ENCODE results near the gene GCK. TPM values are rescaled to one million over a fixed set of nuclear protein-coding genes. Genes with fewer than 3 reads are reported as not detected.

The GCK gene
- total RNA-seq, 1 experiment from 2014 or later: not detected

GRCh38 chr7:44153948-44154335 lies 35.3 kb downstream of the GCK start:
- Histone ChIP-seq H3K27ac (ENCODE audit: low read length) (no peak overlapping the region), H3K9ac (ENCODE audit: low read length) (no peak overlapping the region), H4K20me1 (ENCODE audit: low read length) (no peaks in the 10 kb centered on the region), H3K9me3 (ENCODE audit: low read length) (no peaks in the 10 kb centered on the region), H3K4me1 (ENCODE audit: insufficient read depth, low read length) (no peaks in the 10 kb centered on the region), H3K36me3 (ENCODE audit: low read depth, low read length) (no peaks in the 10 kb centered on the region), H3K9me2 (replicated peaks; ENCODE audit: low read length) (no peaks in the 10 kb centered on the region), H3K27me3 (ENCODE audit: low read length) (no peaks in the 10 kb centered on the region), H3K4me2 (ENCODE audit: low read length) (no peak overlapping the region), H3F3A (ENCODE audit: low read length, unreplicated experiment) (no peaks in the 10 kb centered on the region), H3K4me3 (ENCODE audit: low read length) (no peak overlapping the region), H2AFZ (ENCODE audit: low read length) (no peak overlapping the region), H3K79me2 (ENCODE audit: low read length) (no peaks in the 10 kb centered on the region)
- ChIA-PET POLR2A (ENCODE audit: unreplicated experiment) (interaction anchor here (0.7 kb wide), 1 partner anchor 76 kb away, joined by 4 read pairs; no protein-coding TSS in a partner anchor), CTCF (no interaction called here)
- intact Hi-C loops (cut with micrococcal nuclease): no loop called here
- TF ChIP-seq CTCF (conservative IDR thresholded peaks at IDR 0.05; ENCODE audit: low read depth, low read length) (no peak), EZH2phosphoT487 (IDR thresholded peaks at IDR 0.05; ENCODE audit: borderline replicate concordance, low read length) (no peak)
- no TSS peak for BruUV-seq (replicated peaks)
- DNase-seq (no peak), ATAC-seq (no peak)

- Histone ChIP-seq H3K9ac (ENCODE audit: low read length) (no peak overlapping the region), H3K9me2 (replicated peaks; ENCODE audit: low read length) (no peaks in the 10 kb centered on the region), H3K4me2 (ENCODE audit: low read length) (no peak overlapping the region), H3K27me3 (ENCODE audit: low read length) (no peaks in the 10 kb centered on the region), H3K79me2 (ENCODE audit: low read length) (no peaks in the 10 kb centered on the region), H3K4me1 (ENCODE audit: insufficient read depth, low read length) (no peaks in the 10 kb centered on the region), H4K20me1 (ENCODE audit: low read length) (no peaks in the 10 kb centered on the region), H3F3A (ENCODE audit: low read length, unreplicated experiment) (no peaks in the 10 kb centered on the region), H3K36me3 (ENCODE audit: low read depth, low read length) (no peaks in the 10 kb centered on the region), H3K4me3 (ENCODE audit: low read length) (no peak overlapping the region), H3K9me3 (ENCODE audit: low read length) (no peaks in the 10 kb centered on the region), H2AFZ (ENCODE audit: low read length) (no peak overlapping the region), H3K27ac (ENCODE audit: low read length) (no peak overlapping the region)
- ChIA-PET POLR2A (ENCODE audit: unreplicated experiment) (no interaction called here), CTCF (no interaction called here)
- BruUV-seq (replicated peaks): no TSS peak
- TF ChIP-seq CTCF (conservative IDR thresholded peaks at IDR 0.05; ENCODE audit: low read depth, low read length) (no peak), EZH2phosphoT487 (IDR thresholded peaks at IDR 0.05; ENCODE audit: borderline replicate concordance, low read length) (no peak), EZH2 (IDR thresholded peaks at IDR 0.05; ENCODE audit: low read length, unreplicated experiment) (no peak)
- DNase-seq: no peak
- intact Hi-C loops (cut with micrococcal nuclease): no loop called here
- peak; percentile 27; the same call in 1 of the 2 replicates for ATAC-seq
These were observed 36.0 kb downstream of the GCK start for GRCh38 chr7:44152971-44153947.

GRCh38 chr7:44151956-44152355 lies 37.3 kb downstream of the GCK start:
- no TSS peak for BruUV-seq (replicated peaks)
- no peak overlapping the region for H3K4me3 ChIP-seq (ENCODE audit: low read length)
- DNase-seq (no peak), ATAC-seq (no peak)
- no peak overlapping the region for H2AFZ ChIP-seq (ENCODE audit: low read length)
- no peak overlapping the region for H3K27ac ChIP-seq (ENCODE audit: low read length)
- H3K4me1 ChIP-seq (ENCODE audit: insufficient read depth, low read length): no peaks in the 10 kb centered on the region
- no peaks in the 10 kb centered on the region for H3K36me3 ChIP-seq (ENCODE audit: low read depth, low read length)
- no peaks in the 10 kb centered on the region for H3K27me3 ChIP-seq (ENCODE audit: low read length)
- H3K79me2 ChIP-seq (ENCODE audit: low read length): no peaks in the 10 kb centered on the region
- H4K20me1 ChIP-seq (ENCODE audit: low read length): no peaks in the 10 kb centered on the region
- TF ChIP-seq EZH2phosphoT487 (IDR thresholded peaks at IDR 0.05; ENCODE audit: borderline replicate concordance, low read length) (no peak), CTCF (conservative IDR thresholded peaks at IDR 0.05; ENCODE audit: low read depth, low read length) (no peak), EZH2 (IDR thresholded peaks at IDR 0.05; ENCODE audit: low read length, unreplicated experiment) (no peak)
- POLR2A ChIA-PET (ENCODE audit: unreplicated experiment): no interaction called here
- intact Hi-C loops (cut with micrococcal nuclease): no loop called here
- H3K9ac ChIP-seq (ENCODE audit: low read length): no peak overlapping the region
- H3K9me2 ChIP-seq (replicated peaks; ENCODE audit: low read length): no peaks in the 10 kb centered on the region
- no peaks in the 10 kb centered on the region for H3K9me3 ChIP-seq (ENCODE audit: low read length)
- no peaks in the 10 kb centered on the region for H3F3A ChIP-seq (ENCODE audit: low read length, unreplicated experiment)
- no peak overlapping the region for H3K4me2 ChIP-seq (ENCODE audit: low read length)
- CTCF ChIA-PET: no interaction called here
